GM12872 (cell line): Measurements from ENCODE around the gene GPATCH11.

ENCODE experiments used
- TF ChIP-seq, protein P1 (sequence below): IDR thresholded peaks from 3 replicates; pipeline ENCODE4 v1.5.1; 2011; ENCODE audit warnings: low read depth, mild to moderate bottlenecking, low read length, moderate library complexity; ENCODE audit not compliant: insufficient read depth

Gene GPATCH11

DNA sequence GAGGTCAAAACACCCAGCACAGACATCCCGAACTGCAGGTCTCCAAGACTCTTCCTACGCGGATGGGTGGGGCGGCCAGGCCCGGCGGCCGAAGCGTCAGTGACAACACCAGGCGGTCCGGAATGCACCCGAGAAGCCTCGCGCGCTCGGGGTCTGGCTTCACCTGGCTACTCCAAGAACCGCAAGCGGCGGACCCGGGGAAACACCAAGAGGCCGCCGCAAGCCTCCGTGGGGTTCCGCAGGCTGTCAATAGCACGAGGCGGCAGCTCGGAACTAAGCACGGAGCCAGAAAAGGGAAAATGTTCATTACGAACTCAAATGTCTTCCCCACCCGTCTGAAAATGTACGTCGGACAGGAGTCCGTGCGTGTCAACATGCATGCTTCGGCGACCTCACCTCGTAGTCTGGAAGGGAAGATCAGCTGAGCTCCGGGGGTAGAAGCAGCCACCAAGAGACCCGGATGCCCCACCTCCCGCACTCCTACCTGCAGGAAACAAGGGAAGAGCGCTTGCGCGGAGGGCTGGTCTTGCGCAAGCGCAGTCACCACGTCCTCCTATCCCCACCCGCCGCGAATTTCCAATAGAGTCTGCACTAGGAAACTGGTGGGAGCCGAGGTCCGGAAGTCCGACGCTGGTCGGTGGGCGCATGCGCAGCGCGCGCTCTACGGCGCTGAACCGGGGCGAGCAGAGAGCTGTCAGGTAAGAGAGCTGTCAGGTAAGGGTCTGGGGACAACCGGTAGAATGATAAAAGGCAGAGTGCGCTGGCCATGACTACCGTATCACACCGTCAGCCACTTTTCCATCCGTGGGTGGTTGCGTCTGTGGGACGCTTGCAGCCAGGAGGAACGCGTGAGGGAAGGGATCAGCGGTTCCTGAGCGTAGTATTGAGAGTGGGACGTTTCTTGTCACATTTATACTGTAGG, at the start of gene GPATCH11, which contains the start of gene HEATR5B:
GPATCH11 (plus strand) TSS at position 646 of the 922 bp plus-strand sequence. CDS start 3,864 bp downstream, outside the sequence.
HEATR5B (minus strand) TSS at position 500 of the 922 bp plus-strand sequence. CDS start 958 bp downstream, outside the sequence.
- TF ChIP-seq, protein P1, sequence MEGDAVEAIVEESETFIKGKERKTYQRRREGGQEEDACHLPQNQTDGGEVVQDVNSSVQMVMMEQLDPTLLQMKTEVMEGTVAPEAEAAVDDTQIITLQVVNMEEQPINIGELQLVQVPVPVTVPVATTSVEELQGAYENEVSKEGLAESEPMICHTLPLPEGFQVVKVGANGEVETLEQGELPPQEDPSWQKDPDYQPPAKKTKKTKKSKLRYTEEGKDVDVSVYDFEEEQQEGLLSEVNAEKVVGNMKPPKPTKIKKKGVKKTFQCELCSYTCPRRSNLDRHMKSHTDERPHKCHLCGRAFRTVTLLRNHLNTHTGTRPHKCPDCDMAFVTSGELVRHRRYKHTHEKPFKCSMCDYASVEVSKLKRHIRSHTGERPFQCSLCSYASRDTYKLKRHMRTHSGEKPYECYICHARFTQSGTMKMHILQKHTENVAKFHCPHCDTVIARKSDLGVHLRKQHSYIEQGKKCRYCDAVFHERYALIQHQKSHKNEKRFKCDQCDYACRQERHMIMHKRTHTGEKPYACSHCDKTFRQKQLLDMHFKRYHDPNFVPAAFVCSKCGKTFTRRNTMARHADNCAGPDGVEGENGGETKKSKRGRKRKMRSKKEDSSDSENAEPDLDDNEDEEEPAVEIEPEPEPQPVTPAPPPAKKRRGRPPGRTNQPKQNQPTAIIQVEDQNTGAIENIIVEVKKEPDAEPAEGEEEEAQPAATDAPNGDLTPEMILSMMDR = no peak

DNA sequence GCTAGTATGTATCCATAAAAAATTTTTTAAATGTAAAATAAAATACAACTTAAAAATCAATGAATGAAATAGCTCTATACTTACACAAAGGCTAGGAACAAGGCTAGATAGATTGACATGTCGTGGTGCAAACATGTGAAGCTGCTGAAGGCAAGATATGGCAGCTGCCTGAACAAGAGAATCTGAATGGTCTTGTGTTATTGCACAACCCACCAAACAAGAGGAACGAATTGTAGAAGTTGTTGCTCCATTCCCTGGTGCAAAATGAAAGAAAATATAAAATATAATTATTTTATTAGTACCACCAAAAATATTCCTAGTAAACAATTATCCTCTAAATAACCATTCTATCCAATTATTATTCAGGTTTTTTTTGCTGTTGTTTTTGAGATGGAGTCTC, 46.5 kb upstream of the GPATCH11 start:
- TF ChIP-seq, protein P1 = no peak

DNA sequence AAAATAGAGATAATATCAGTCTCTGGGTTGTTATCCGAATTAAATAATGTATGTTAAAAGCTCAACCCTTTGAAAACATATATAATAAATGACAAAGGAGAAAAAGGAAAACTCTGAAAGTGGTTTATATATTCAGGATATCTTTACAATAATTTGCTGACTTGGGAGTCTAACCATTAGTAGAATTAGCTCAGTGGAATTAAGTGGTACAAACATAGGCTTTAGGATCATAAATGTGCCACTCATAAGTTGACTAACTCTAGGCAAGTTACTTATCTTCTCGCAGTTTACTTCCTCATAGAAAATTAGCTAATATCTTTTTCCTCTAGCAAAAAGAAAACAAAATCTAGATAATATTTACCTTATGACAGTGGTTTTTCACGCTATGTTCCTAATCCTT, 44.7 kb upstream of the GPATCH11 start:
- TF ChIP-seq, protein P1 = no peak

DNA sequence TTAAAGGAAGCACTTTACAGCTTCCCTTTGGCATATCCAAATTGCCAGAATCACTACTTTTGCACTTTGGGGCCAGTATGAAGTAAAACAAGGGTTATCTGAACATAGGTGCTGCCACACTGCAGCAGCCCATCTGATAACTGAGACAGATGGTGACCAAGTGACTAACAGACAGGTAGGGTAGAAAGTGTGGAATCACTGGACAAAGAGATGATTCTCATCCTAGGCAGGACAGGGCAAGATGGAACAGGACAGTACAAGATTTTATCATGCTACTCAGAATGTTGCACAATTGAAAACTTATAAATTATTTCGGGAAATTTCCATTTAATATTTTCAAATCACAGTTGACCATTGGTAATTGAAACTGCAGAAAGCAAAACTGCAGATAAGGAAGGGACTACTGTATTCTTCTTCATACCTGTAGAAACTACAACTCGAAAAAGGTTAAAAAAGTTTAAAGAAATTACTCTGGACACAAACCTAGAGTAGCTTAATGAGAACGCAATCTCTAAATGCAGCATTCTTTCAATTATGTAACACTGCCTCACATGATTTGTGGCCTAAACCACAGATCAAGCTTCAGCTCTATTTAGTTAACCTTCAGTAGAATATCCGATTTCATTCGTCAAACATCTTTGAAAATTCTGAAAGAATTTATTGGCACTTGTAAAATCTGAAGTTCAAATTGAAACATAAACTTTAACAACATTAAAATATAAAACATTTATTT, 31.6 kb upstream of the GPATCH11 start:
- TF ChIP-seq, protein P1 = no peak

DNA sequence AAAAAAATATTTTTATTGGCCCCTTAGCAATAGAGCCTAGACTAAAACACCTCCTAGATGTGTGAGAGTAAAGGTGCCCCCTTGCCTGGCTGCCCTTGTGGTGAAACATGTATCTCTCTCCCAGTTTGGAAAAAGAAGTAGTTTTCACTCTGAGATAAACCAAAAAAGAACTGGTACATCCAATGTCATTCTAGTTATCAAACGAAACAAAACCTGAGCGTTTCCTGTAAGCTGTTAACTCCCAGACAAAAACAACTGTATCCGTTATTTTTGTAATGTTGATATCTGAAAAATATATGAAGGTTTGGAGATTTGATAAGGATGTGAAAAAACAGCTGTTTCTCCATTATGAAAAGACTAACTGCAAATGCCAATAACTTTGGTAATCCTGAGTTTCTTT, 24.5 kb upstream of the GPATCH11 start:
- TF ChIP-seq, protein P1 = no peak

DNA sequence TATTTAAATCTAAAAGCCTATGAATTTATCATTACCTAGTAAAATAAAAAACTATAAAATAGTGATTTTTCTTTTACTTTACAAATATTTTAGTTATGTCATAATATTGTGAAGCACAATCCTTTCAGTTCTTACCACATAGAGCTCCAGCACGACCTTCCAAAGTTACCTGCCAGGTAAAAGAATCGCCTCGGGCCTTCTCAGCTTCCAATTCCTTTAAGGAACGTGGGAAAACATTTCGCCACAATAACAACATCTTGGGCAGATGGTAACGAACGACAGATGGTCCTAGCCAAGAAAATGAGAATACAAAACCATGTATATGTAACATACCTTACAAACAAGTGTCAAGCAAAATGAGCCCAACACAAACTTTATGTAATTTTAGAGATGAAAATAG, 23.9 kb upstream of the GPATCH11 start:
- TF ChIP-seq, protein P1 = no peak

DNA sequence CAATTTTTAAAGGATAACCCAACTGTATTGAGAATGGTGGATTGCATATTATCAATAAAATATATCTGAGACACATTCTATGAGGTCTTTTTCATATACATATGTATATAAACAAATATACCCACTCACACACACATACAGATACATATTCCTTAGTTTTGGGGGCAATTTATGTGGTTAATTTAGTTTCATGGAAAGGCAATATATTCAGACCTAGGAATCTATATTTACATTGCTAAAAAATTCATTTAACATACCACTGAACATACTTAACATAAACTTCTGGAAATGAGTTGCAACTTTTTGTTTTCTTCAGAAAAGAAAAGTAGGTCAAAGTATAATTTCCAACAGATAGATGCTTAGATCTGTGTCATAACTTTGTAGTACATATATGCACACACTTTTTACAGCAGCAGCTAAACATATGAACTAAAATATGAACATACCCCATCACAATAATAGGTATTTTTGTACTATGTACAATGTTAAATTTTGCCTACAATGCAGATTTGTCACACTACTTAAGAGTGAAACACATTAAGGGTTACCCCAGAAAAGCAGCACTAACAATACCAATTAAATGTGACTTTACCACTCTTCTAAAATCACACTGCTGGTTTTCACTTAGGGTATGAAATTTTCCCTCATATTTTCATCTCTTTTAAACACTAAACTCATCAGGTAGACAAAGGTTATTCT, 23.2 kb upstream of the GPATCH11 start:
- TF ChIP-seq, protein P1 = no peak
